NB4 (cell line): ENCODE results near the gene C13orf46.

Experiments
- MYC ChIP-seq: IDR thresholded peaks from 2 replicates; pipeline ENCODE4 v1.6.1; 2011; ENCODE audit warnings: low read depth, low read length
- POLR2A ChIP-seq: IDR thresholded peaks from 2 replicates; pipeline ENCODE4 v1.6.1; 2011; ENCODE audit warnings: mild to moderate bottlenecking; ENCODE audit not compliant: insufficient read length; ENCODE audit errors: extremely low read depth
- TF ChIP-seq, protein P1 (sequence below): IDR thresholded peaks from 2 replicates; pipeline ENCODE4 v1.6.1; 2011; ENCODE audit warnings: low read depth, low read length
- TF ChIP-seq, protein P2 (sequence below): IDR thresholded peaks from one replicate; pipeline ENCODE4 v1.5.1; 2012; ENCODE audit warnings: low read depth, low read length

DNA sequence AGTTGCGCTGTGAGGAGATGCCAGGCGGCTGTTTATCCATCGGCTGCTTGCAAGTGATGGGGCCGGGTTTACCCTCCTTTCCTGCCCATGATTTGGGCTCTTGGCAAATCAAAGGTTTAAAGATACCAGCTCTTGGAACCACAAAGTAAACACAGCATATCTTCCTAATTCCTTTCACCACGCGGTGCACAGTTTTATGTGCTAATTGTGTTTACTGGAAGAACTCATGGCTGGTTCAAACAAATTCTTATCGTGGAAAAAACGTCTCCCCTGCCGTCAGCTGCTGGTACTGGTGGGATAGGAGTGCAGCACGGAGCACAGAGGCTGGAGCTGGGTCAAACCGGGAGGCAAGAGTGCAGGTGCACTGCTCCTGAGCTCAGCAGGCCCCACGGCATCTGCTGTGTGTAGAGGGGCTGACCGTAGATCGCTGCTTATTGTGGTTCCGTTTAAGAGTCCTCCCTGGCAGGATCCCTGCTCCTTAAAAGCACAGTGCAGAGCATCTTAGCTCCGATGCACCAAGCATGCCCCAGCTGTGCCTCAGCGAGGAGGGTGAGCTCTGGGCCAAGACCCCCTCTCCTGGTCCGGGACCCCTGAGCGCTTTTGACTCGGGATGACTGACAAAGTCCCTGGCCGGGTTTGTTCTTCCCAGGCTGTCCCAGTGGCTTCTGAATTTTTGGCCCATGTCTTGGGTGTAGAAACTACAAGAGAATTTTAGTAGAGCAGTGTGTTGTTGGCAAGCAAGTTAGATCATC is 58.7 kb downstream of the C13orf46 start:
- TF ChIP-seq, protein P1, sequence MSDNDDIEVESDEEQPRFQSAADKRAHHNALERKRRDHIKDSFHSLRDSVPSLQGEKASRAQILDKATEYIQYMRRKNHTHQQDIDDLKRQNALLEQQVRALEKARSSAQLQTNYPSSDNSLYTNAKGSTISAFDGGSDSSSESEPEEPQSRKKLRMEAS: no peak
- TF ChIP-seq POLR2A (no peak), MYC (no peak)
- TF ChIP-seq, protein P2, sequence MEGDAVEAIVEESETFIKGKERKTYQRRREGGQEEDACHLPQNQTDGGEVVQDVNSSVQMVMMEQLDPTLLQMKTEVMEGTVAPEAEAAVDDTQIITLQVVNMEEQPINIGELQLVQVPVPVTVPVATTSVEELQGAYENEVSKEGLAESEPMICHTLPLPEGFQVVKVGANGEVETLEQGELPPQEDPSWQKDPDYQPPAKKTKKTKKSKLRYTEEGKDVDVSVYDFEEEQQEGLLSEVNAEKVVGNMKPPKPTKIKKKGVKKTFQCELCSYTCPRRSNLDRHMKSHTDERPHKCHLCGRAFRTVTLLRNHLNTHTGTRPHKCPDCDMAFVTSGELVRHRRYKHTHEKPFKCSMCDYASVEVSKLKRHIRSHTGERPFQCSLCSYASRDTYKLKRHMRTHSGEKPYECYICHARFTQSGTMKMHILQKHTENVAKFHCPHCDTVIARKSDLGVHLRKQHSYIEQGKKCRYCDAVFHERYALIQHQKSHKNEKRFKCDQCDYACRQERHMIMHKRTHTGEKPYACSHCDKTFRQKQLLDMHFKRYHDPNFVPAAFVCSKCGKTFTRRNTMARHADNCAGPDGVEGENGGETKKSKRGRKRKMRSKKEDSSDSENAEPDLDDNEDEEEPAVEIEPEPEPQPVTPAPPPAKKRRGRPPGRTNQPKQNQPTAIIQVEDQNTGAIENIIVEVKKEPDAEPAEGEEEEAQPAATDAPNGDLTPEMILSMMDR: no peak
